H9 (cell line): ENCODE measurements around the gene LYPLA2. TPM values are rescaled to one million over a fixed set of nuclear protein-coding genes. Genes with fewer than 3 reads are reported as not detected.

ENCODE experiments used
- DNase-seq: peaks from one replicate; pipeline ENCODE4 v3.0.0-alpha.2; 2017
- H2AFZ ChIP-seq: one replicate; pipeline ENCODE4 v1.6.1; 2013; ENCODE audit warnings: mild to moderate bottlenecking, low read length, control low read depth, moderate library complexity
- H2AK5ac ChIP-seq: 2 replicates; pipeline ENCODE4 v1.6.1; 2013; ENCODE audit warnings: low read length, control low read depth, mixed read lengths; ENCODE audit not compliant: insufficient read length
- H2BK120ac ChIP-seq: one replicate; pipeline ENCODE4 v1.6.1; 2013; ENCODE audit warnings: low read depth, mild to moderate bottlenecking, low read length, control low read depth, inconsistent platforms; ENCODE audit not compliant: poor library complexity, severe bottlenecking
- H2BK12ac ChIP-seq: 2 replicates; pipeline ENCODE4 v1.6.1; 2013; ENCODE audit warnings: low read length, control low read depth, mixed read lengths, low read depth; ENCODE audit not compliant: insufficient read length
- H2BK15ac ChIP-seq: 2 replicates; pipeline ENCODE4 v1.6.1; 2013; ENCODE audit warnings: low read depth, low read length, control low read depth
- H2BK20ac ChIP-seq: one replicate; pipeline ENCODE4 v1.6.1; 2013; ENCODE audit warnings: low read depth, mild to moderate bottlenecking, low read length, control low read depth, inconsistent platforms; ENCODE audit not compliant: poor library complexity, severe bottlenecking
- H2BK5ac ChIP-seq: 2 replicates; pipeline ENCODE4 v1.6.1; 2013; ENCODE audit warnings: low read length, control low read depth, mixed read lengths; ENCODE audit not compliant: insufficient read length
- H3K14ac ChIP-seq: 2 replicates; pipeline ENCODE4 v1.6.1; 2013; ENCODE audit warnings: low read length, control low read depth; ENCODE audit not compliant: insufficient read depth
- H3K18ac ChIP-seq: 2 replicates; pipeline ENCODE4 v1.6.1; 2013; ENCODE audit warnings: low read depth, mild to moderate bottlenecking, mixed read lengths, low read length, control low read depth; ENCODE audit not compliant: insufficient read length
- H3K23ac ChIP-seq: 2 replicates; pipeline ENCODE4 v1.6.1; 2013; ENCODE audit warnings: low read length, control low read depth, mixed read lengths, low read depth; ENCODE audit not compliant: insufficient read length
- H3K23me2 ChIP-seq: 2 replicates; pipeline ENCODE4 v1.6.1; 2013; ENCODE audit warnings: low read depth, mild to moderate bottlenecking, mixed read lengths, low read length, control low read depth; ENCODE audit not compliant: insufficient read length, poor library complexity, severe bottlenecking
- H3K27ac ChIP-seq: 2 replicates; pipeline ENCODE4 v1.5.1; 2013; ENCODE audit warnings: low read length, control low read depth, mixed read lengths, low read depth; ENCODE audit not compliant: insufficient read length
- H3K27me3 ChIP-seq: 2 replicates; pipeline ENCODE4 v1.6.1; 2013; ENCODE audit warnings: low read length, control low read depth, inconsistent platforms; ENCODE audit not compliant: insufficient read depth
- H3K4ac ChIP-seq: 2 replicates; pipeline ENCODE4 v1.6.1; 2013; ENCODE audit warnings: low read depth, mild to moderate bottlenecking, control low read depth, inconsistent platforms, low read length, moderate library complexity
- H3K4me1 ChIP-seq: 2 replicates; pipeline ENCODE4 v1.6.1; 2013; ENCODE audit warnings: low read length, control low read depth, inconsistent platforms; ENCODE audit not compliant: insufficient read depth
- H3K4me2 ChIP-seq: 2 replicates; pipeline ENCODE4 v1.6.1; 2013; ENCODE audit warnings: low read length, control low read depth, mixed read lengths; ENCODE audit not compliant: insufficient read length, insufficient read depth
- H3K56ac ChIP-seq: 2 replicates; pipeline ENCODE4 v1.6.1; 2013; ENCODE audit warnings: low read depth, mild to moderate bottlenecking, mixed read lengths, low read length, control low read depth; ENCODE audit not compliant: insufficient read length
- H3K79me1 ChIP-seq: 2 replicates; pipeline ENCODE4 v1.6.1; 2013; ENCODE audit warnings: low read depth, mild to moderate bottlenecking, moderate library complexity, low read length, control low read depth, inconsistent platforms; ENCODE audit not compliant: insufficient read depth, poor library complexity, severe bottlenecking
- H3K79me2 ChIP-seq: 2 replicates; pipeline ENCODE4 v1.6.1; 2013; ENCODE audit warnings: low read length, control low read depth, inconsistent platforms; ENCODE audit not compliant: insufficient read depth
- H3K9ac ChIP-seq: 2 replicates; pipeline ENCODE4 v1.6.1; 2013; ENCODE audit warnings: low read length, control low read depth, mixed read lengths; ENCODE audit not compliant: insufficient read length; ENCODE audit errors: extremely low read depth
- H3K9me3 ChIP-seq: one replicate; pipeline ENCODE4 v1.6.1; 2013; ENCODE audit warnings: low read depth, low read length, inconsistent platforms; ENCODE audit not compliant: control insufficient read depth
- H3T11ph ChIP-seq: one replicate; pipeline ENCODE4 v1.6.1; 2013; ENCODE audit warnings: mild to moderate bottlenecking, low read length, control low read depth, inconsistent platforms
- H4K20me1 ChIP-seq: one replicate; pipeline ENCODE4 v1.6.1; 2013; ENCODE audit not compliant: control insufficient read depth, insufficient read length, insufficient read depth
- H4K5ac ChIP-seq: 2 replicates; pipeline ENCODE4 v1.6.1; 2013; ENCODE audit warnings: low read depth, mild to moderate bottlenecking, mixed read lengths, low read length, control low read depth; ENCODE audit not compliant: insufficient read length
- H4K8ac ChIP-seq: replicated peaks from 2 replicates; pipeline ENCODE4 v1.6.1; 2013; ENCODE audit warnings: low read length, control low read depth, mixed read lengths, low read depth; ENCODE audit not compliant: insufficient read length
- H4K91ac ChIP-seq: 2 replicates; pipeline ENCODE4 v1.6.1; 2013; ENCODE audit warnings: low read depth, mild to moderate bottlenecking, moderate library complexity, mixed read lengths, low read length, control low read depth; ENCODE audit not compliant: insufficient read length
- H3K27ac Mint-ChIP-seq, 3 experiments: 2 replicates in 2 of 3; 3 replicates in 1 of 3; pipeline ENCODE4 v1.8.0; 2020 to 2021; ENCODE audit warnings: mixed read lengths in 3 of 3, mild to moderate bottlenecking in 1 of 3, moderate library complexity in 1 of 3
- H3K27me3 Mint-ChIP-seq: 2 replicates; pipeline ENCODE4 v1.8.0; 2021; ENCODE audit warnings: low read depth, mild to moderate bottlenecking, moderate library complexity, mixed read lengths
- H3K36me3 Mint-ChIP-seq, 3 experiments: 2 replicates in 2 of 3; 3 replicates in 1 of 3; pipeline ENCODE4 v1.8.0; 2020 to 2021; ENCODE audit warnings: low read depth in 3 of 3, mixed read lengths in 3 of 3; ENCODE audit not compliant: insufficient read depth in 1 of 3
- H3K4me1 Mint-ChIP-seq, 2 experiments: 2 replicates each; pipeline ENCODE4 v1.8.0; 2020; ENCODE audit warnings: mixed read lengths in 2 of 2
- H3K4me3 Mint-ChIP-seq, 2 experiments: 2 replicates in 1 of 2; 3 replicates in 1 of 2; pipeline ENCODE4 v1.8.0; 2020 to 2021; ENCODE audit warnings: mild to moderate bottlenecking in 2 of 2, mixed read lengths in 2 of 2, moderate library complexity in 1 of 2
- H3K9me3 Mint-ChIP-seq, 2 experiments: 2 replicates in 1 of 2; 3 replicates in 1 of 2; pipeline ENCODE4 v1.8.0; 2020; ENCODE audit warnings: mild to moderate bottlenecking in 2 of 2, mixed read lengths in 2 of 2, moderate library complexity in 1 of 2
- WGBS: extraction: QIAGEN DNeasy Blood & Tissue Kit; methylation state at CpG from one replicate; pipeline ENCODE4 v1.1.7; 2013; ENCODE audit warnings: missing lambda C conversion rate, low lambda C conversion rate, mixed read lengths; ENCODE audit not compliant: insufficient read length; ENCODE audit errors: extremely low coverage; 5-methylcytosine and 5-hydroxymethylcytosine counted together
- total RNA-seq: library from RNA; stranded (reverse); gene quantifications from 2 replicates; pipeline ENCODE4 v1.2.1, GENCODE V29; 2021
- TF ChIP-seq, protein P1 (sequence below): fragments of 200-600 bp; sonication (generic); conservative IDR thresholded peaks from 3 replicates; pipeline ENCODE4 v1.8.0; 2021; ENCODE audit warnings: antibody characterized with exemption, mild to moderate bottlenecking

The LYPLA2 gene
- total RNA-seq, 1 experiment from 2014 or later = 118 TPM

DNA sequence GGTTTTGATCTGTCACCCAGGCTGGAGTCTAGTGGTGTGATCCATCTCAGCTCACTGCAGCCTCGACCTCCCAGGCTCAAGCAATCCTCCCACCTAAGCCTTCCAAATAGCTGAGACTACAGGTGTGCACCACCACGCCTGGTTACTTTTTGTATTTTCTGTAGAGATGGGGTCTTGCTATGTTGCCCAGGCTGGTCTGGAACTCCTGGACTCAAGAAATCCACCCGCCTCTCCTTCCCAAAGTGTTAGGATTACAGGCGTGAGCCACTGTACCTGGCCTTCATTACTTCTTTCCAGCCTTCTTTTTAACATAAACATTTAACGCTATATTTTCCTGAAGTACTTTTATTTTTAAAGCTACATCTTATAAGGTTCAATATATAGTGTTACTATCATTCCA, 52.7 kb downstream of the LYPLA2 start:
- no peak overlapping the region for H3K23ac ChIP-seq
- no peak overlapping the region for H2AK5ac ChIP-seq
- no peak overlapping the region for H3K56ac ChIP-seq
- H4K5ac ChIP-seq = no peak overlapping the region
- Mint-ChIP-seq H3K4me1 (0 out of 4 replicates have a peak, but pooled peaks cover 0 to under 1% of the 10 kb centered on the region in 2 experiments), H3K9me3 (peaks cover 9 to 17% of the 10 kb centered on the region in 2 experiments; a peak in 4 of 5 replicates), H3K36me3 (peaks cover 15 to 23% (median 20%) of the 10 kb centered on the region in 3 experiments), H3K27ac (no peak overlapping the region), H3K27me3 (peaks cover 12% of the 10 kb centered on the region), H3K4me3 (no peak overlapping the region)
- H4K8ac ChIP-seq = no peak overlapping the region
- H3K79me1 ChIP-seq = no peaks in the 10 kb centered on the region
- no peak overlapping the region for H3K9ac ChIP-seq
- TF ChIP-seq, protein P1, sequence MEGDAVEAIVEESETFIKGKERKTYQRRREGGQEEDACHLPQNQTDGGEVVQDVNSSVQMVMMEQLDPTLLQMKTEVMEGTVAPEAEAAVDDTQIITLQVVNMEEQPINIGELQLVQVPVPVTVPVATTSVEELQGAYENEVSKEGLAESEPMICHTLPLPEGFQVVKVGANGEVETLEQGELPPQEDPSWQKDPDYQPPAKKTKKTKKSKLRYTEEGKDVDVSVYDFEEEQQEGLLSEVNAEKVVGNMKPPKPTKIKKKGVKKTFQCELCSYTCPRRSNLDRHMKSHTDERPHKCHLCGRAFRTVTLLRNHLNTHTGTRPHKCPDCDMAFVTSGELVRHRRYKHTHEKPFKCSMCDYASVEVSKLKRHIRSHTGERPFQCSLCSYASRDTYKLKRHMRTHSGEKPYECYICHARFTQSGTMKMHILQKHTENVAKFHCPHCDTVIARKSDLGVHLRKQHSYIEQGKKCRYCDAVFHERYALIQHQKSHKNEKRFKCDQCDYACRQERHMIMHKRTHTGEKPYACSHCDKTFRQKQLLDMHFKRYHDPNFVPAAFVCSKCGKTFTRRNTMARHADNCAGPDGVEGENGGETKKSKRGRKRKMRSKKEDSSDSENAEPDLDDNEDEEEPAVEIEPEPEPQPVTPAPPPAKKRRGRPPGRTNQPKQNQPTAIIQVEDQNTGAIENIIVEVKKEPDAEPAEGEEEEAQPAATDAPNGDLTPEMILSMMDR = no peak
- H2BK20ac ChIP-seq = no peak overlapping the region
- no peak overlapping the region for H3K14ac ChIP-seq
- no peaks in the 10 kb centered on the region for H3K27me3 ChIP-seq
- no peak overlapping the region for H4K91ac ChIP-seq
- H3K4me1 ChIP-seq = no peaks in the 10 kb centered on the region
- no peaks in the 10 kb centered on the region for H4K20me1 ChIP-seq
- no peak overlapping the region for H2BK15ac ChIP-seq
- H3K9me3 ChIP-seq = no peaks in the 10 kb centered on the region
- no peaks in the 10 kb centered on the region for H3K23me2 ChIP-seq
- no peak overlapping the region for H3K4me2 ChIP-seq
- WGBS = no CpG with 5 or more reads among the region's 5 CpGs
- no peak overlapping the region for H3K18ac ChIP-seq
- no peak overlapping the region for H2BK12ac ChIP-seq
- no peak for DNase-seq
- H3K4ac ChIP-seq = no peak overlapping the region
- no peaks in the 10 kb centered on the region for H3K79me2 ChIP-seq
- H2BK120ac ChIP-seq = no peak overlapping the region
- no peak overlapping the region for H2AFZ ChIP-seq
- H3K27ac ChIP-seq = no peak overlapping the region
- H3T11ph ChIP-seq = no peak overlapping the region
- H2BK5ac ChIP-seq = no peak overlapping the region

Other genes starting within 250 kb of the LYPLA2 start
- gene ID3, start 231.6 kb upstream of the LYPLA2 start, total RNA-seq = 113 and 119 TPM in 2 replicates
- gene RPL11, start 99.3 kb upstream of the LYPLA2 start, total RNA-seq = 1,617 and 1,618 TPM in 2 replicates
- 66.2 and 69.0 TPM in 2 replicates for gene ELOA, start 47.7 kb upstream of the LYPLA2 start, total RNA-seq
- gene PITHD1, start 12.7 kb upstream of the LYPLA2 start, total RNA-seq = 91.2 and 92.0 TPM in 2 replicates
- gene GALE, start 9.6 kb downstream of the LYPLA2 start, total RNA-seq = 35.1 and 36.0 TPM in 2 replicates
- 14.0 and 15.9 TPM in 2 replicates for gene HMGCL, start 34.3 kb downstream of the LYPLA2 start, total RNA-seq
- gene FUCA1, start 77.1 kb downstream of the LYPLA2 start, total RNA-seq = 9.1 and 9.4 TPM in 2 replicates
- not detected in 2 replicates for gene CNR2, start 122.2 kb downstream of the LYPLA2 start, total RNA-seq
- 86.0 and 87.6 TPM in 2 replicates for gene PNRC2, start 168.7 kb downstream of the LYPLA2 start, total RNA-seq
- 238 and 242 TPM in 2 replicates for gene SRSF10, start 189.2 kb downstream of the LYPLA2 start, total RNA-seq